Hepatocyte (in vitro differentiated cells): ENCODE results near the gene PGM1.

Source experiments
- CTCF ChIP-seq: fragments of 200-600 bp; sonication (generic); IDR thresholded peaks from 2 replicates; pipeline ENCODE4 v1.5.1; 2016; ENCODE audit warnings: antibody characterized with exemption, mild to moderate bottlenecking; ENCODE audit not compliant: poor library complexity
- EZH2 ChIP-seq: fragments of 200-600 bp; sonication (generic); IDR thresholded peaks from 2 replicates; pipeline ENCODE4 v1.6.1; 2016; ENCODE audit warnings: antibody characterized with exemption, mild to moderate bottlenecking, borderline replicate concordance
- EZH2phosphoT487 ChIP-seq: fragments of 200-600 bp; sonication (generic); IDR thresholded peaks from one replicate; pipeline ENCODE4 v1.6.1; 2018; ENCODE audit warnings: antibody characterized with exemption, mild to moderate bottlenecking, low read depth, moderate library complexity; ENCODE audit not compliant: unreplicated experiment, severe bottlenecking

GRCh38 chr1:63602629-63603028 lies 9.4 kb downstream of the PGM1 start:
- TF ChIP-seq CTCF (no peak), EZH2 (no peak), EZH2phosphoT487 (no peak)
